GM19193 (cell line): Measurements from ENCODE around the gene CYP2B6.

Experiments
- POLR2A ChIP-seq: IDR thresholded peaks from 4 replicates; pipeline ENCODE4 v1.6.1; 2011; ENCODE audit not compliant: insufficient read depth, insufficient read length; ENCODE audit errors: extremely low read depth

Gene CYP2B6

GRCh38 chr19:40995355-40995754, 4.3 kb downstream of the CYP2B6 start:
- TF ChIP-seq POLR2A: no peak

- no peak for TF ChIP-seq POLR2A
These were observed 9.2 kb downstream of the CYP2B6 start for GRCh38 chr19:41000310-41000737.

- no peak for TF ChIP-seq POLR2A
These were observed 10.3 kb downstream of the CYP2B6 start for GRCh38 chr19:41001243-41001971.

DNA sequence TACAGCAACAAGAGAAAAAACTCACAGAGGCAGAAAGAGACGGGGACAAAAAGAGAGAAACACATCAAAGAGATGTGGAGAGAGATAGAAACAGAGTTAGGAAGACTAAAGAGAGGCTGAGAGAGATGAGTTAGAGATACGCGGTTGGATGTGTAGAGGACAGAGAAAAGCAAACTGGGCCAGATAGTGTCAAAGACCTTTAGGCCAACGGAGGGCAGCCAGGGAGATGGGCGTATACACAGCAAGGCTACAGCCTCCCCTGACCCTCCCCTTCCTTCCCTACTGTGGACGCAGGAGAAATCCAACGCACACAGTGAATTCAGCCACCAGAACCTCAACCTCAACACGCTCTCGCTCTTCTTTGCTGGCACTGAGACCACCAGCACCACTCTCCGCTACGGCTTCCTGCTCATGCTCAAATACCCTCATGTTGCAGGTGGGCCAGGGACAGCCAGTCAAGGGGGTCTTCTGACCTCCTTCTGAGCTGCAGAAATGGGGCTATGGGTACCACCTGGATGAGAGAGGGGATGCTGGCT, 18.7 kb downstream of the CYP2B6 start:
- TF ChIP-seq POLR2A: no peak

DNA sequence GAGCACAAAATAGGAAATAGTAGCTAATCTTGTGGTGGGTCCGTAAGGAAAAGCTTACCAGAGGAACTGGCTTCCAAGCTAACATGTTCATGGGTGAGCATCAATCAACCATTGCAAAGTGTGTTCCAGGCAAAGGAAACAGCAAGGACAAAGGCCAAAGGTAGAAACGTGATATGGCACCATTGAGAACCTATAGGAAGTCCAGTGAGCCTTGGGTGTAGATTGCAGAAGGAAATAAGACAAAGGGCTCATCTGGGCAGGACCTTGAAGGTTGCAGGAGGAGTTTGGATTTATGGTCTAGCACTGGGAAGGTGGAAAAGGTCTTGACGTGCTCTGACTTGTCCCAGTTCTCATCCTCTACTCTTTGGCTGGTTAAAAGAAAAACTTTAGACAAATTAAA, 22.3 kb downstream of the CYP2B6 start:
- TF ChIP-seq POLR2A: no peak

- no peak for TF ChIP-seq POLR2A
These were observed 23.6 kb downstream of the CYP2B6 start for GRCh38 chr19:41014643-41015042.

- no peak for TF ChIP-seq POLR2A
These were observed 25.5 kb downstream of the CYP2B6 start for GRCh38 chr19:41016488-41017071.

DNA sequence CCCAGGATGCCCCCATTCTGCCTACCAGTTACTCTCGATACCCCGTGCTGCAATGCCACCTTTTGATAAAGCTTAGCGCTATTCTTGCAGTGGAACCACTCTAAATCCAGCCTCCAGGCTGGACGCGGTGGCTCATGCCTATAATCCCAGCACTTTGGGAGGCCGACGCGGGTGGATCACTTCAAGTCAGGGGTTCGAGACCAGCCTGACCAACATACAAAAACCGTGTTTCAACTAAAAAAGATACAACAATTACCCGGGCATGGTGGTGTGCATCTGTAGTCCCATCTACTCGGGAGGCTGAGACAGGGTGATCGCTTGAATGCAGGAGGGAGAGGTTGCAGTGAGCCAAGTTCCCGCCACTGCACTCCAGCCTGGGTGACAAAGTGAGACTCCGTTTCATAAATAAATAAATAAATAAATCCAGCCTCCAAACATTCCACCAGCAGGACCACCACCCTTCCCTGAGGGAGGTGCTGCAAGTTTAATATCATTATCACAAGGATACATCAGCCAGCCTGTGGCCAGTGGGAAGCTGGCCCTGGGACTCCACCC, 27.7 kb downstream of the CYP2B6 start:
- TF ChIP-seq POLR2A: no peak

DNA sequence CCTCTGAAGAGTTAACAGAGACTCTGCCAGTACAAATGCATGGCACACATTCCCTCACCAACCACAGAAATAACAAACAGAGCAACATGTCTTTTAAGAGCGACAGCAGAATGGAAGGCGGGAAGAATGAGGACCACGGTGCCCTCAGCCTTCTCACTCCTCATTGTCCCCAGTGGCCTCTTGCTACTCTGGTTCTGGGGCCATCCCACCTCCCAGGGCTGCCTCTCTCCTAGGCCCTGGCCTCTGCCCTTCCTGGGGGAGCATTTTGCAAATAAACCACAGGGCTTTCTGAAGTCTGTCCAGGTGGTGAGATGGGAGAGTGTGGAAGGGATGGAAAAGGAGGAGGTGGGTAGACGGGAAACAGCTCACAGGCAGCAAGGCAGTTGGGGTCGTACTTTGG, 28.3 kb downstream of the CYP2B6 start:
- TF ChIP-seq POLR2A: no peak

DNA sequence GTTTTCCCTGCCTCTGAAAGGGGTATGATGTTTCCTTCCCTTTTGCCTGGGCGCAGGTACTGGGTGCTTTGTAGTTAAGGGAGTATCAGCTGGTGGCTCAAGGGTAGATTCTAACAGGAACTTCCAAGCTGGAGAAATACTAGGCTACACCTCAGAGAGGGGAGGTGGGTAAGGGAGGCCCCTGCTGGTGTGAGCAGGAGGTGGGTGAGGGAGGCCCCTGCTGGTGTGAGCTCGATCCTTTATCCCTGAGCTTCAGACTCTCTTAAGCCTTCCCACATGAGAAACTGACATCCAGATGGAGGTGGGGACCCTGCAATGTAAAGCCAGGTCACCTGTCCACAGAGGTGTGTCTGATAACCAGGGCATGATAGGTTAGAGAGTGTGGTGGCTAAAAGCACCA, 32.1 kb downstream of the CYP2B6 start:
- no peak for TF ChIP-seq POLR2A

DNA sequence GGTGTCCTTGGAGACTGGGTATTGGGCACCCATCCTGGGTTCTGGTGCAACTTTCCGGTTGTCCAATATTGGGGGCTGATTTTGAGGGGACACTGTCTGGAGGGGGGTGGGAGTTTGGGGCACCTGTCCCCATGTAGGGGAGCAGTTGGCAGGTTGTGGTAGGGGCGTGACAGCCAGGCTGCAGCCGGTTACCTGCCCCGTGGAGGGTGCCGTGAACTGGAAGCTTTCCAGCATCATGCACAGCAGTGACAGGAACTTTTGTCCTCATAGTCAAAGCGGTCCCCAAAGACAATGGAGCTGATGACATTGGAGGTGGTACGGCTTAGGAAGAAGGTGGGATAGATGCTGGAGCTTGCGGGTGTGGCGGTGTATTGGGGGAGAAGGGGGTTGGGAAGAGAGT, 34.3 kb downstream of the CYP2B6 start:
- TF ChIP-seq POLR2A: no peak

- TF ChIP-seq POLR2A: no peak
These were observed 34.8 kb downstream of the CYP2B6 start for GRCh38 chr19:41025871-41026270.

- no peak for TF ChIP-seq POLR2A
These were observed 36.3 kb downstream of the CYP2B6 start for GRCh38 chr19:41027273-41027967.

- no peak for TF ChIP-seq POLR2A
These were observed 38.7 kb downstream of the CYP2B6 start for GRCh38 chr19:41029524-41030432.
